Caki2 (cell line): ENCODE results near the gene ASCL5. TPM values are rescaled to one million over a fixed set of nuclear protein-coding genes. Genes with fewer than 3 reads are reported as not detected.
"Not testable (repeated sequence)": the region's sequence is repeated elsewhere in the genome, so short reads cannot be mapped to it uniquely, and the experiment has no call there.

ENCODE experiments used
- DNase-seq: peaks from one replicate; pipeline ENCODE4 v3.0.0-alpha.2; 2015; ENCODE audit warnings: low read depth
- in situ Hi-C: cut with HindIII; loops from 2 replicates; pipeline ENCODE4 v1.10.0; 2016; ENCODE audit warnings: low sequenced_read_pairs, low pct_unique_long_range_greater_than_20kb, mixed read lengths
- total RNA-seq: library from RNA; depleted of rRNA; stranded (reverse); fragments of >200 nt; shearing (Covaris generic); gene quantifications from 2 replicates; pipeline ENCODE4 v1.2.3, GENCODE V29; 2014; ENCODE audit warnings: low replicate concordance; rRNA removed

ASCL5 gene
- total RNA-seq: 0.07 and 0.41 TPM in 2 replicates

- peak; percentile 70 for DNase-seq
- in situ Hi-C loops: no loop called here
Measured at GRCh38 chr1:201126832-201127754, at the start of gene ASCL5. ASCL5 (minus strand) TSS chr1:201127184; CDS start chr1:201115372, 11,812 bp downstream.

- in situ Hi-C loops: no loop called here
Measured at GRCh38 chr1:201175820-201176500, 49.0 kb upstream of the ASCL5 start.

GRCh38 chr1:201173736-201174135 lies 46.8 kb upstream of the ASCL5 start:
- in situ Hi-C loops: no loop called here
- no peak for DNase-seq

More at GRCh38 chr1:201175820-201176500, 49.0 kb upstream of the ASCL5 start:
- DNase-seq: no peak

GRCh38 chr1:201172999-201173610 lies 46.1 kb upstream of the ASCL5 start:
- no peak for DNase-seq

GRCh38 chr1:201172326-201172725 lies 45.3 kb upstream of the ASCL5 start:
- in situ Hi-C loops: no loop called here
- peak; percentile 37 for DNase-seq

More at GRCh38 chr1:201172999-201173610, 46.1 kb upstream of the ASCL5 start:
- in situ Hi-C loops: no loop called here

GRCh38 chr1:201171063-201172036 lies 44.4 kb upstream of the ASCL5 start:
- no peak for DNase-seq
- in situ Hi-C loops: no loop called here

- in situ Hi-C loops: no loop called here
- DNase-seq: peak; percentile 99
Measured at GRCh38 chr1:201170533-201171062, 43.6 kb upstream of the ASCL5 start.

- in situ Hi-C loops: no loop called here
- DNase-seq: no peak
Measured at GRCh38 chr1:201169971-201170532, 43.1 kb upstream of the ASCL5 start.

GRCh38 chr1:201169203-201169602 lies 42.2 kb upstream of the ASCL5 start:
- in situ Hi-C loops: no loop called here
- no peak for DNase-seq

- no peak for DNase-seq
- in situ Hi-C loops: no loop called here
Measured at GRCh38 chr1:201167041-201167991, 40.3 kb upstream of the ASCL5 start.

GRCh38 chr1:201164645-201165044 lies 37.7 kb upstream of the ASCL5 start:
- peak; percentile 87 for DNase-seq
- in situ Hi-C loops: no loop called here

GRCh38 chr1:201163707-201164106 lies 36.7 kb upstream of the ASCL5 start:
- no peak for DNase-seq
- in situ Hi-C loops: no loop called here

GRCh38 chr1:201163036-201163435 lies 36.1 kb upstream of the ASCL5 start:
- in situ Hi-C loops, DNase-seq: not testable (repeated sequence)

GRCh38 chr1:201157949-201158348 lies 31.0 kb upstream of the ASCL5 start:
- in situ Hi-C loops: no loop called here
- DNase-seq: no peak

- no peak for DNase-seq
- in situ Hi-C loops: no loop called here
Measured at GRCh38 chr1:201156819-201157218, 29.8 kb upstream of the ASCL5 start.

GRCh38 chr1:201156346-201156745 lies 29.4 kb upstream of the ASCL5 start:
- no peak for DNase-seq
- in situ Hi-C loops: no loop called here
